GM20000 (cell line): ENCODE results near the gene USPL1.

ENCODE experiments used
- DNase-seq: peaks from one replicate; pipeline ENCODE4 v3.0.0; 2012; ENCODE audit warnings: low spot score
- TF ChIP-seq, protein P1 (sequence below): IDR thresholded peaks from 2 replicates; pipeline ENCODE4 v1.5.1; 2012; ENCODE audit warnings: mild to moderate bottlenecking, control low read depth; ENCODE audit errors: extremely low read depth, missing control alignments

Gene USPL1

DNA sequence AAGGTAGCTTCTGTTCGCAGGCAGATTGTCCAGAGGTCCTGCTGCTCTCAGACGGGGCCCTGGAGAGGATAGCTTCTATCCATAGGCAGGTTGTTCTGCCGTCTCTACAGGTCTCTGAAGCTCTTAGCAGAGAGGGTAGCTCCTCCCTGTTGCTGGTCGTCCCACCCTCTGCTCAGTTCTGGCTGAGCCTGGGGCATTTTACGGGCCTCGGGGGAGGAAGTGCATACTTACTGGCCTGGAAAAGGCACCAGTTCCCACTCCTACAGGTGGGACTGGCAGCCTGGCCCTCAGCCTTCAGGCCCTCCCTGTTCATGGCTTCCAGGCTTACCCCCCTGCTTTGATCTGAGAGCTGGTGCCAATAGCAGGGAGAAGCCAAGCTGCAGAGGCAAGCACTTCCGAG is 42.3 kb downstream of the USPL1 start:
- TF ChIP-seq, protein P1, sequence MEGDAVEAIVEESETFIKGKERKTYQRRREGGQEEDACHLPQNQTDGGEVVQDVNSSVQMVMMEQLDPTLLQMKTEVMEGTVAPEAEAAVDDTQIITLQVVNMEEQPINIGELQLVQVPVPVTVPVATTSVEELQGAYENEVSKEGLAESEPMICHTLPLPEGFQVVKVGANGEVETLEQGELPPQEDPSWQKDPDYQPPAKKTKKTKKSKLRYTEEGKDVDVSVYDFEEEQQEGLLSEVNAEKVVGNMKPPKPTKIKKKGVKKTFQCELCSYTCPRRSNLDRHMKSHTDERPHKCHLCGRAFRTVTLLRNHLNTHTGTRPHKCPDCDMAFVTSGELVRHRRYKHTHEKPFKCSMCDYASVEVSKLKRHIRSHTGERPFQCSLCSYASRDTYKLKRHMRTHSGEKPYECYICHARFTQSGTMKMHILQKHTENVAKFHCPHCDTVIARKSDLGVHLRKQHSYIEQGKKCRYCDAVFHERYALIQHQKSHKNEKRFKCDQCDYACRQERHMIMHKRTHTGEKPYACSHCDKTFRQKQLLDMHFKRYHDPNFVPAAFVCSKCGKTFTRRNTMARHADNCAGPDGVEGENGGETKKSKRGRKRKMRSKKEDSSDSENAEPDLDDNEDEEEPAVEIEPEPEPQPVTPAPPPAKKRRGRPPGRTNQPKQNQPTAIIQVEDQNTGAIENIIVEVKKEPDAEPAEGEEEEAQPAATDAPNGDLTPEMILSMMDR: no peak
- DNase-seq: no peak

DNA sequence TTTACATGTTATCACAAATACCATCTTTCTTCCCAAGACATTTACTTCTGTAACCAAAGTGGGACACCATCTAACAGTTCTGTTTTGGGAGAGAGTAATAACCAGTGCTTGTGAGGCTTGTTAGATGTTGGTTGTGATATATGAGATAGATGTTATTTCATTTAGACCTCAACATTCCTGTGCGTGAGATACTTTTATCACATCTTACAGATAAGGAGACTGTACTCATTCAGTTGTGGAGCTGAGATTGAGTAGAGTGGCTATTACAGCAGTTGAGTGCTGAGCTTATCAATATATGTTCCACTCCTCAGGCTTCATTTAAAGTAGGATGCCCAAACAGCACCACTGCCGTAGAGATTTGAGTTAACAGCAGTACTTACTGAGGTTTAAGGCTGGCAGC is 43.1 kb downstream of the USPL1 start:
- DNase-seq: no peak
- TF ChIP-seq, protein P1: no peak

DNA sequence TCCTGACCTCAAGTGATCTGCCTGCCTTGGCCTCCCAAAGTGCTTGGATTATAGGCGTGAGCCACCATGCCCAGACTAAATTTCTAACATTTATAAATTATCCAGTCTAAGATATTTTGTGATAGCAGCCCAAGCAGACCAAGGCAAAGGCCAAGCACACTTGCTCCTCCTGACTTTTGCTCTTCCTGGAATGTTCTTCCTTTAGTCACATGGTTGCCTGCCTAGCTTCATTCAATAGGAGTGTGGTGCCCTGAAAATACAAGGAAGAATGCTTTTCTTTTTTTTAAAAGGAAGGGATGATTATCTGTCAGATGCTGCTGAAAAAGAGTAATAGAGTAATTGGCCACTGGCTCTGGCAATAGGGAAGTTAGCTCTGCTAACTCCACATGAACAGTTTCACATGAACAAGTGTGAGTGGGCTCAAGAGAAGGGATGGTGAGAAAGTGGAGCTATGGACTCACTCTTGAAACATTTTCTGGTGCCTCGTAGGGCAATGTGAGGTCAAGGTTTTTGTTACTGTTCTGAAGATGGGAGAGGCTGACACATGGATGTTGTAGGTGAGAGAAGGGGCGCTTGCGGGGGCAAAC is 47.1 kb downstream of the USPL1 start:
- TF ChIP-seq, protein P1: no peak
- no peak for DNase-seq

DNA sequence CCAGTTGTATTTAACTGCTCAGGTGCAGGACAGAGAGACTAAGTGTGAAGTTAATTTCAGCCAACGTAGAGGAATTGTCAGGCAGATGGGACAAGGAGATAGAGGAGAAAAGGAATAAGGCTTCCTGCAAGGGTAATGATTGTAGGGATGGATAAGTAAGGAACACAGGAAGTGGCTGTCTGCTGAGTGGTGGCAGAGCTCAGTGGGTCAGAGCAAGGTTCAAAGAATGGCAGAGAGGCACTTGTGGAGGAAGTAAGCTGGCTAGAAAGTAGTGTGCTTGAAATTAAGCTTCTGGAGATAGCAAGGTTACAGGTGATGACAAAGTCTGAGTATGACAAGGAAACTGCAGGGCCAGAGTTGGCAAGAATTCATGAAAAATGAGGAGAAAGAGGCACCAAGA is 47.9 kb downstream of the USPL1 start:
- TF ChIP-seq, protein P1: no peak
- no peak for DNase-seq

DNA sequence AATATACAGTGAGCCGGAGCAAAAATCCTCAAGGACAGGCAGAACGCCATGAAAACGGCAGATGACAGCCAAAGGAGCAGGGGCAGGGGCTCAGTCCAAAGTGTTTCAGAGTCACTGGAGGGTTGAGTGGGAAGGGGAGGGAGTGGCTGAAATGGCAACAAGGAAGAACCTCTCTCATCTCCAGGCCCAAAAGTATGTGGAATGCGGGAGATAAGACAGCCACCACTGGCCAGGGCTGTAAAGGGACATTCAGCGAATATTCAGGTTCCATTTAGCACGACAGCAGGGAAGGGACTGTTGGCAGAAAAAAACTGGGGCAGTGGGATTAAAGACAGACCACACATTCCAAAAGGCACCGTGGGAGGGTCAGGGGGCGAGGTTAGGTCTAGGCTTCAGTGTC is 48.4 kb downstream of the USPL1 start:
- TF ChIP-seq, protein P1: no peak

DNA sequence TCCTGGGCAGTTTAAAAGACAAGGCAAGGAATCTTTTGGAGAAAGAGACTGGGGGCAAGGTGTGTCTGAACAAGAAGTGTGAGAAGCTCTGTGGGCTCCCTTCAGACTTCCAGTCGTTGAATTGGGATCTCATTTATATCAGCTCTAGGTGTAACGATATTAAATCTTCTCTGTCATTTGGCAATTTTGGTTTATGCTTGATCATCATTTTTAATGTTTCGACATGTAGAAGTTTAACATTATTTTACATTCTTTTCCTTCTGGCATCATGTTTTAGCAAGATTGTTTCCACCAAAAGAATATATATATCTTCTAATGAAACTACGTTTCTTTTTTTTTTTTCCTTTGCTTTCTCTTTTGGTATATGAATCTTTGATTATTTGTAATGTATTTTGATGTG is 49.3 kb downstream of the USPL1 start:
- TF ChIP-seq, protein P1: no peak
- DNase-seq: no peak

More for the DNA sequence above, 48.4 kb downstream of the USPL1 start:
- no peak for DNase-seq

DNA sequence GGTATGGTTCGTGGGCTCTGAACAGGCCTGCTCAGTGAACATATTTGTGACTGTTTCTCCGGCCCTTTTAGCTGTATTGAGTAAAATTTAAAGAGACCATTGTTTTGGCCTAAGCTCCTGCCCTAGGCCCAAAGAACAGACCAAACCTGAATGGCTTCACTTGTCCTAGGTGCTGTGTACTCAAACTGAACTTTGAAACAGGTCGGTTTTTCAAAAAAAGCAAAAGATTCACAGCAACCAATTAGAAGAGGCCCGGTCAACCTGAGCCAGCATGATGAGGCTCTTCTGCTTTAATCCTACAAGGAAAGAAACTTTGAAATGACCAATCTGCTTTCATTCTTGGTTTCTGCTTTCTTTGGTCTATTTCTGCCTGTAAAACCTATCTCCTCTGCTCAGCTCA is 50.6 kb downstream of the USPL1 start:
- DNase-seq: no peak
- TF ChIP-seq, protein P1: no peak
